Effector CD4-positive, alpha-beta T cell (primary cell): Measurements from ENCODE around the gene VMO1.

Experiments
- DNase-seq: peaks from one replicate; pipeline ENCODE4 v3.0.0-alpha.2; 2020

VMO1 gene

DNA sequence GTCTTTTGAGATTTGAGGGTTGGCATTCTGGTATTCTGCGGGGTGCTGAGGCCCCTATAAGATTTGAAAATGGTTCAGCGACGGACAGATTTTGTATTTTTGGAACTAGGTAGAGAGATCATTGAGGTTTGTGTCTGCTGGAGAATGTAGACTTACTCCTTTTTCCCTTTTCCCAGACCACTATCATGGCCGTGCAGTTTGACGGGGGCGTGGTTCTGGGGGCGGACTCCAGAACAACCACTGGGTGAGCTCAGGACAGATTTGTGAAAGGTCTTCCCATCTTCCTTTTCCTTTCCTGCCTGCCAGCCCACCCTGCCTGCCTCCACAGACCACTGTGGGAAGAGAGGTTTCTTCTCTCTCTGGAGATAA is 10.4 kb upstream of the VMO1 start:
- DNase-seq: no peak

DNA sequence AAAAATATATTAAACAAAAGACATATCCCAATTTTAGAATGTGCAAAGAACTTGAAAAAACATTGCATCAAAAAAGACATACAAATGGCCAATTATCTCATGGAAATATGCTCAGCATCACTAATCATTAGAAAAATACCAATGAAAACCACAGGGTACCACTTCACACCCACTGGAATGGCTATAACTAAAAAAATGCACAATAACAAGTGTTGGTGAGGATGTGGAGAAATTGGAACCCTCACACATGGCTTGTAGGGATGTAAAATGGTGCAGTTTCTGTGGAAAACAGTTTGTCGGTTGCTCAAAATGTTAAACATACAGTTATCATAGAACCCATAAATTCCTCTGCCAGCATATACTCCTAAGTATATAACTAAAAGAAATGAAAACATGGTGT is 9.0 kb upstream of the VMO1 start:
- DNase-seq: no peak

DNA sequence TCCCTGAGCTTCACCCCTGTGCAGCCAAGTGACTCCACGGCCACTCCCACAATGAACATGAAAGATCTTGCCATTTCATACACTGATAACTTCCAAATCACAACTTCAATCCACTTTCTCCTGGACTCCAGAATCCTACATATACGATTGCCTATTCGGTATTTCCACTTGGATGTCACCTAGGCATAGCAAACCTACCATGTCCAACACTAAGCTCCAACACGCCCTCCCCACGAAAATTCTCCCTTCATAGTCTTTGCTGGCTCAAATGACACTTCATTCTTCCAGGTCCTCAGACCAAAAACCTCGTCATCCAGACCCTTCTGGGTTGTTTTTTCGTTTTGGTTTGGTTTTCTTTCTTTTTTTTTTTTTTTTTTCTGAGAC is 4.5 kb upstream of the VMO1 start:
- no peak for DNase-seq

DNA sequence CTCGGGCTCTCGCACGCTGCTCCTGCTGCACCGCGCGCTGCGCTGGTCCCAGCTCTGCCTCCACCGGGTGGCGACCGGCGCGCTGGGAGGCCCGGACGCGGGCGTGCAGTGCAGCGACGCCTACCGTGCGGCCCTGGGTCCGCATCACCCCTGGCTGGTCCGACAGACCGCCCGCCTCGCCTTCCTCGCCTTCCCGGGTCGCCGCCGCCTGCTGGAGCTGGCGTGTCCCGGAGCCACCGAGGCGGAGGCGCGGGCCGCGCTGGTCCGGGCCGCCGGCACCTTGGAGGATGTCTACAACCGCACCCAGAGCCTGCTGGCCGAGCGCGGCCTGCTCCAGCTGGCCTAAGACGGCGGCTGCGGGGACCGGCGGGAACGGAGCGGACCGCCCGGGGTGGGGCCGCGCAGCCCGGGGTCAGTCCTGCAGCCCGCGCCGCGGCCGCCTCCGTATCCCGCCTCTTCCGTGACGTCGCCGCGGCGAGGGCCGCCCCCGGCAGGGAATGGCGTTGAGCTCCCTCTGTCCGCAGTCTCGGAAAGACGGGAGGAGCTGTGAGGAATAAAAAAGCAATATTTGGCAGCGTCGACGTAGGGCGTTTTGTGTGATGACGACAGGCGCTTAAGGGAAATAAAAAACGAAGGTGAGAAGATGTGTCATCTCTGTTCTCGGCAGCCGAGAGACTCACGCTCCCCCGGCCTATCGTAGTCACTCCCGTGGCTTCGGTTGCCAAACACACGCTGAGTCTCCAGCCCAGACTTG is 4.0 kb upstream of the VMO1 start:
- DNase-seq: peak; percentile 65

DNA sequence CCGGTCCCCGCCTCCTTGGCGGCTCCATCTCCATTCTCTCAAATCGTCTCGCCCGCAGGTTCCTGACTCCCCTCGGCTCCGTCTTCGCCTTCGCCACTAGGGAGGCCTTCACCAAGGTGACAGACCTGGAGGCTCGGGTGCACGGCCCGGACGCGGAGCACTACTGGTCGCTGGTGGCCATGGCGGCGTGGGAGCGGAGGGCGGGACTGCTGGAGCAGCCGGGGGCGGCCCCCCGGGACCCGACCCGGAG is 3.5 kb upstream of the VMO1 start:
- no peak for DNase-seq

DNA sequence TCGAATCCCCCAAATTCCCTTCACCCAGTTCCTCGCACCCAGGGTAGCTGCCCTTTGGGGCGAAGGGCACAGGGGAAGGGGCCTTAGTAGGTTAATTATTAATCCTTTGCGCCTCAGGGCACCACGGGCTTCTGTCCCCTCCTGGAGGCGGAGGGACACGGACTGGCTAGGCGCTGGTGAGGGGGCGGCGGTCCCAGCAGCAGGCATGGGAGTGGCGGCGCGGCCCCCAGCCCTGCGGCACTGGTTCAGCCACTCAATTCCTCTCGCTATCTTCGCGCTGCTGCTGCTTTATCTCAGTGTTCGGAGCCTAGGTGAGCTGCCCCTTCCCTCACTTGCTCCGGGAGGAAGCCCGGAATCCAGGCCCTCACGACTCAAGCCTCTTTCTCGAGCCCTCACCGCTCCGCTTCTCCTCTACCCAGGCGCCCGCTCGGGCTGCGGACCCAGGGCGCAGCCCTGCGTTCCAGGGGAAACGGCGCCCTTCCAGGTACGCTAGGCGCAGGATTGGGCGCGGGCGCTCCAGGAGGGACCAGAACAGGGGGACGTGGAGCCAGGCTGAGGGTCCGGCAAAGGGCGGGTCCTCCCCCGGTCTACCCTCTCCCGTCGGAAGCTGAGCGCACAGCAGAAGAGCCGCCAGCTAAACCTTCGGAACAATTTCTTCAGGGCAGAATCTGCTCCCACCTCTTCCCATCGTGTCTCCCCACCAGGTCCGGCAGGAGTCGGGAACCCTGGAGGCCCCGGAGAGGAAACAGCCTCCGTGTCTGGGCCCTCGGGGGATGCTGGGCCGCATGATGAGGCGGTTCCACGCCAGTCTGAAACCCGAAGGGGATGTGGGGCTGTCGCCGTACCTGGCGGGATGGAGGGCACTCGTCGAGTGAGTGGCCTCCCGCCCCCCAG is 2.9 kb upstream of the VMO1 start, which contains the start of gene GLTPD2:
GLTPD2 (plus strand) TSS at position 158 of the 894 bp plus-strand sequence; CDS start at position 206, 48 bp downstream.
- DNase-seq: no peak

DNA sequence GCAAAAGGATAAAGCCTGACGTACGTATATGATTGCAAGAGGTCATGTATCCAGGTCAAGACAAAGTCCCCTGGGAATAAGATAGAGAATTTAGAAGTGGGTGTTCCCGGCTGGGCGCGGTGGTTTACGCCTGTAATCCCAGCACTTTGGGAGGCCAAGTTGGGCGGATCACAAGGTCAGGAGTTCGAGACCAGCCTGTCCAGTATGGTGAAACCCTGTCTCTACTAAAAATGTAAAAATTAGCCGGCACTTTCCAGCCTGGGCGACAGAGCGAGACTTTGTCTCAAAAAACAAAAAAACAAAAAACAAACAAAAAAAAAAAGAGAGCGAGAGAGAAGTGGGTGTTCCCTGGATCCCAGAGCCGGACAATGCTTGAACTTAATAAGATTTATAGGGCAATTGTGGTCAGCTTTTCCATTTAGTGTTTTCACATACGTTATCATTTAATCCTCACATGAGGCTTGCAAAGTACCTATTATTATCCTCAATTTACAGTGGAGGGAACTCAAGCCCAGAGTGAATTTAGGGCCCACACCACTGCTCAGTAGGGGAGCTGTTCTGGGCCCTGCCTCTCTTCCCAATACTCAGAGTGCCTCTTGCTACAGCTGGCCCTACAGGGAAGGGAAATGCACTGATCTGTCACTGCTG is 2.1 kb upstream of the VMO1 start:
- DNase-seq: no peak

DNA sequence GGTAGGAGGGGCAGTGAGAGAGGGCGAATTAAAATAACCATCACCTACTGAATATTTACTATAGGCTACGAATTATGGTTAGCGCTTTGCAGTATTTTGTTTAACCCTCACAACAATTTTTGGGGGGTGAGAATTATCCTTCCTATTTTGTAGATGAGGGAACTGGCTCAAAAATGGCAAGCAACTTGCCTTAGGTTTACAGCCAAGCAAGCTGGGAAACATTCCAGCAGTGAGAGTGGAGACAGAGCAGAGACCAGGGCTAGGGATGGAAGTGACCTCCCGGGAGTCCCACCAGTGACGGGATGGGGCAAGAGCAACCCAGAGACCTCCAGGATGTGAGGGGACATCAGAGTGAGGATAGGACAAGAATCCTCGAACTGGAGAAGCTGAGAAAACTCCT is 352 bp upstream of the VMO1 start:
- no peak for DNase-seq

DNA sequence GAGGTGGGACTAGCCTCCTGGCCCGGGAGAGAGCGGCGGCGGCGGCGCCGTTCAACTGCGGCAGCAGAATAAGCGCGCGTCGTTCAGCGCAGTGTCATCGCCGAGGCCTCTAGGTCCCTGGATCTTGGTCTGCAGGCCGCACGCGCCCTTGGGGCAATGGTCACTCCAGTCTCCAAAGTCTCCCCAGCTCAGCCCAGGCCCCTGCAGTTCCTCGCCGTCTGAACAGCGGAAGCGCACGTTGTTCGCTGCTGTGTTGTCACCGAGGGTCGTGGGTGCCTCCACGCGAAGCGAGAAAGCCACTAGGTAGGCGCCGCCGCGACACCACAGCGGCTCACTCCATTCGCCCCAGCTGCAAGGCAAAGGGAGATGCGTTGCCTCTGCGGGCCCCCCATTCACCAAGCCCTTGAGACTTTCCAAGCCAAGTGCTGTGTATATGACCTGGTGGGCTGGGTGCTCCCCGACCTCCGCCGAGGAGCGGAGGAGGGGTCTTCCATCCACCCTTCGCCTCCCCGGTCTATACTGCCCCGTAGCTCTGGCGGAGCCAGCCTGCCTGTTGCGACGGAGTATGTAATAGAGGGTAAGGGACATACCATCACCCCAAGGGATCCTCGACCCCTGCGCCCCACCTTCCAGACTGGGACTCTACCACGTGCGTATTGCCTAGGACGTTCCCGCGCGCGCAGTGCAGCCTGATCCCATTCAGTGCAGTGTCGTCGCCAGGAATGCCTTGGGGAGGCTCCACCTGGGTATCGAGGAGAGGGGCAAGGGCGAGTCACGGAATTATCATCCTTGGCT is 656 bp downstream of the VMO1 start:
- DNase-seq: no peak

DNA sequence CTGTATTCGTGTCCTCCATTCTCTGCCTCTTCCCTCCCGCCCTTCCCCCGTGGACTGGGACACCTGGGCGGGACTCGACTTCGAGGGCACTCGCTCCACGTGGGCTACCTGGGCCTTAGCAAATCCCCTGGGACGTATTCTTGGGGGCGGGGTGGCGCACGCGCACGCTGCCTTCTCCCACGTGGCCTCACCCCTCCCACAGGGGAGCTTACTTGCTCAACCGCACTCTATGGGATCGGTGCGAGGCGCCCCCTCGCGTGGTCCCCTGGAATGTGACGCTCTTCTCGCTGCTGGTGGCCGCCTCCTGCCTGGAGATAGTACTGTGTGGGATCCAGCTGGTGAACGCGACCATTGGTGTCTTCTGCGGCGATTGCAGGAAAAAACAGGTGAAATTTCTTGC is 3.5 kb downstream of the VMO1 start:
- DNase-seq: no peak

DNA sequence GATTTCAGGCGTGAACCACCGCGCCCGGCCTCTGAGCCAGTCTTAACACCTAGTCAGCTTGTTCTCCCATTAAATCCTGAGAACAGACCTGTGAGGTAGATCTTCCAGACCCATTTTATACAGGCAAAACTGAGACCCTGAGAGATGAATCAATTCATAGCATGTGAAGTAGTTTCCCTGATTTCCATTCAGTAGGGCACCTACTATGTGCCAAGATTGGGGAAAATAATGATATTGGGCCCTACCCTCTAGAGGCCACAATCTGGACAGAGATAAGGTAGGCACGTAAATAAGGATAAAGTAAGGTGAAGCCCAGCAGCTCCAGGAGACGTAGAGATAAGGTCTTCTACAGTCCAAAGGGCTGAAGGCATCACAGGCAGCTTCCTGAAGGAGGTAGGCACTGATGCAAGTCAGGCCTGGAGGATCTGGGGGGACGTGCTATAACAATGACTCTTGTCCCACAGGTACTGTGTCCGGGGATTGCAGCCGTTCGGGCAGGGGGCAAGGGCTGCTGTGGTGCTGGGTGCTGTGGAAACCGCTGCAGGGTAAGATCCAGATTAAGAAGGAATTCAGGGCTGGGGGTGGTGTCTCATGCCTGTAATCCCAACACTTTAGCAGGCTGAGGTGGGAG is 5.7 kb downstream of the VMO1 start:
- no peak for DNase-seq

DNA sequence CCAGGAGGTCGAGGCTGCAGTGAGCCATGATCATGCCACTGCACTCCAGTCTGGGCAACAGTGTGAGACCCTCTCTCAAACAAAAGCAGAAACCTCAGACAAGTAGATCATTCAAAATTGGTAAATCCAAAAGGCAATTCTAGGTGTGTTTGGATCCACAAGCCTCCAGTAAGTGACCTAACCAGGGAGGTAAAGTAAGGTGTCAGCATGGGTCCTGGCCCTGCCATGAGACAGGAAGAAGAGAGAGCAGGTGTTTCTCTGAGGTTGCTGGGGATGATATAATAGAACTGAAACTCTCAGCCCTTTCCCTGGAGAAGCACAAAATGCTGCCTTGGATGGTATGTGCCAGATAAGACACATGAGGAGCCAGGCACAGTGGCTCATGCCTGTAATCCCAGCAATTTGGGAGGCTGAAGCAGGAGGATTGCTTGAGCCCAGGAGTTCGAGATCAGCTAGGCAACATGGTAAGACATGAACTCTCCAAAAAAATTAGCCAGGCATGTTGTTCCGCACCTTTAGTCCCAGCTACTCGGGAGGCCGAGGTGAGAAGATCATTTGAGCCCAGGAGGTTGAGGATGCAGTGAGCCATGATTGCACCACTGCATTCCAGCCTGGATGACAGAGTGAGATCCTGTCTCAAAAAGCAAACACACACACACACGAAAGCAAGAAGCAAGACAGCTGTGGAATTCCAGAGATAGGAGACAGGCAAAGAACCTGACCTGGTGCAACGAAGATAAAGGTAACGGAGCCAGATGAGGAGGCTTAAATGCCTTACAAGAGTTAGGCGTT is 8.0 kb downstream of the VMO1 start:
- DNase-seq: no peak

DNA sequence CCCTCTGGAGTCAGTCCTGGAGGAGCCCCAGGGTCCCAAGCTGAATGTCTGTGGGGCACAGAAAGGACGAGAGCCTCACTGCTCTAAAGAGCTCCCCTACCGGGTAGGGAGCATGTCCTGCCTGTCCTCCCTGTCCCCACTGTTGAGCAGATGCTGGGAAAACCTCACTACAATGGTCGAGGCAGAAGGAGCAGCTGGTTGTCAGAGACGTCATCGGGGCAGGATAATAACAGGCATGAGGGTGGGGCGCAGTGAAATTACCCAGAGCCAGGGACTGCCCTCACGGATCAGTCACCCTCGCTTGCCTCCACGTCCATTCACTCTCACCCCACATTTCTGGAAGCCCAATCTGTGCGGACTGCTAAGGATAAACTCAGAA is 13.9 kb downstream of the VMO1 start:
- DNase-seq: no peak

DNA sequence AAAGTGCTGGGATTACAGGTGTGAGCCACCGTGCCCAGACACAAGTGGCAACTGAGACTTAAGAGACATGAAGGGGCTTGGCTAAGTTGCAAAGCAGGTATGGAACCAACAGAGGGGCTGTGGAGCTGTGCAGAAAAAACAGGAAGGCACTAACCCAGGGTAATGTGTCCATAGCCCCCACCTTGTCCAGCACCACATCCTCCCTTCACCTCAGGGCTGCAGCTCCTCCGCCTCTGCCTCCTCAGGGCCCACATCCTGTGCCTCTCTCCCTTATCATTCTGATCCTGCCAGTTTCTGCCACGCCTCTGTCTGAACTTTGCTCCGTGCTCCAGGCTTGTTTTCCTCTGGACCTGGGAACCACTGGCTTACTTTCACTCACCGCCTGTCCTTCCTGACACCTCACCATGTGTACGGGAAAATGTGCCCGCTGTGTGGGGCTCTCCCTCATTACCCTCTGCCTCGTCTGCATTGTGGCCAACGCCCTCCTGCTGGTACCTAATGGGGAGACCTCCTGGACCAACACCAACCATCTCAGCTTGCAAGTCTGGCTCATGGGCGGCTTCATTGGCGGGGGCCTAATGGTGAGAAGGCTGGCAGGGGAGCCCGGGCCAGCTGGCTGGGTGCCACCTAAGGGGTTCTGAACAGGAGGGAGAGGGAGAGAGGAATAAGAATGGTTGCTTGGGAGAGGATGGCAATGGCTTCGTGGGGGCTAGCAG is 14.5 kb downstream of the VMO1 start, which contains the start of gene TM4SF5:
TM4SF5 (plus strand) TSS at position 368 of the 716 bp plus-strand sequence; CDS start at position 405, 37 bp downstream.
- DNase-seq: no peak

DNA sequence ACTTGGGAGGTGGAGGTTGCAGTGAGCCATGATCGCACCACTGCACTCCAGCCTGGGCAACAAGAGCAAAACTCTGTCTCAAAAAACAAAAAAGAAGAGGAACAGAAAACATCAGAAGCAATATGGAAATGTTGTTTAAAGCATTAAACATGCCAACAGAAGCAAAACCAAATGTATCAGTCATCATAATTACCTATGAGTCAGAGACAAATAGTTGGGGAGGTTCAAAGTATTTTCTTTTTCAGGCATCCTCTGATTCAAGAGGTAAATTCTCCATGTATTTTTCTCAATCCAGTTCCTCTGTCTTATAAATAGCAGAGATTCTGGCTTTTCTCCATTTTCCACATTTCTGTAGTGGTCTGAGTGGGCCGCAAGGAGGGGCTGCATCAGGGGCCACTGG is 16.5 kb downstream of the VMO1 start:
- no peak for DNase-seq

DNA sequence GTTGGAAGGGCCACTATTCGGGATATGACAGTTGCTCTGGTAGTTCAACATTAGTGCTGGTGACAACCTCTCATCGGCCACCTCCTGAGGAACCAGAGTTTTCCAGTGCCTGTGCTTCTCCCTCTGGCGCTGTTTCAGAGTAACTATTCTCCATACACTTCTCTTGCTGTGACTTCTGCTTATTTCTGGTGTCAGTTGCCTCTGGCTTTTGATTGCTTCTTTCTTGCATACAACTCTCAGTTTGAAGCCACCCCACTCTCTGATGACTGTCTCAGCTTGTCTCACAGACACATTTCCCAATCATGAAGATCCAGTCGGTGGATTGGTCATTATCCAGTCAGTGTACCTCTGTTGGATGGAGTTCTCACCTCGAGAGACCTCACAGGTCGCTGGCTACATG is 17.9 kb downstream of the VMO1 start:
- no peak for DNase-seq

DNA sequence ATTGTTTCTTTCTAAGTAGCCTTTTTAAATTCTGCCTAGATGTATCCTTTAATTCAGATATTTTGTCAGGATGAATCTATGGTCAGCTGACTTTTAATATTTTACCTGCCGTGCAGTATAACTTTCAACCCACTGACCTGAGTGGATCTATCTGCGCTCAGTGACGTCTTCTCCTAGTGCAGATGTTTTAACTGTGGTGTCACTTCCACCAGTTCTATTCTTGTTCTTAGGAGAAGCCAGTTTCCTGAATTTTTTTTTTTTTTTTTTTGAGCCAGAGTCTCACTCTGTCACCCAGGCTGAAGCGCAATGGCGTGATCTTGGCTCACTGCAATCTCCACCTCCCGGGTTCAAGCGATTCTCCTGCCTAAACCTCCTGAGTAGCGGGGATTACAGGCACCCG is 19.4 kb downstream of the VMO1 start:
- no peak for DNase-seq

DNA sequence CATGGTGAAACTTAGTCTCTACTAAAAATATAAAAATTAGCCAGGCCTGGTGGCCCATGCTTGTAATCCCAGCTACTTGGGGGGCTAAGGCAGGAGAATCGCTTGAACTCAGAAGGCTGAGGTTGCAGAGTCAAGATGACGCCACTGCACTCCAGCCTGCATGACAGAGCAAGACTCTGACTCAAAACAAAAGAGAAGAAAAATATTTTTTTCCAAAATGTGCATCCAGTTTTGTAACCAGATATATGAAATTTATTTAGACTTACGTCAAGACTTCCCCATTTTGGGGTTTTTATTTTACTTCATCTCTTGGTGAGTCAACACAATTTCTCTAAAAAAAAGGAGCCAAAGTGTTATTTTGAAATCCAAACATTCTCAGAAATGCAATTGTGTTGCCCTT is 20.0 kb downstream of the VMO1 start:
- no peak for DNase-seq

DNA sequence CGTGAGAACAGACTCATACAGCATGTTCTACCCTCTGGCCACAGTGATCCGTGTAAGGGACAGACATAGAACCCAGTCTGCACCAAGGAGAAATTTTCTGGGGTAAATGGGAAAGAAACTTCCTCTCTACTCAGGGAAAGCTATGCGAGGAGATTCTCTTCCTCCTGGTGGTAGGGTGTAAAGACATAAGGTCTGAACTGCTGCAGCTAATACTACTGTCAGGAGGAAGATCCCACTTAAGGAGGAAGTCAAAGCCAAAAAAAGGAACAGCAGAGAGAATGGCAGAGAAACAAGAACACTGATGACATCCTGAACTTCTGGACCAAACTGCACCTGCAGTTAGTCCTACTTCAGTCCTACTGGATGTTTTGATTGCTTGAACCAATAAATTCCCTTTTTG is 21.6 kb downstream of the VMO1 start:
- DNase-seq: no peak

DNA sequence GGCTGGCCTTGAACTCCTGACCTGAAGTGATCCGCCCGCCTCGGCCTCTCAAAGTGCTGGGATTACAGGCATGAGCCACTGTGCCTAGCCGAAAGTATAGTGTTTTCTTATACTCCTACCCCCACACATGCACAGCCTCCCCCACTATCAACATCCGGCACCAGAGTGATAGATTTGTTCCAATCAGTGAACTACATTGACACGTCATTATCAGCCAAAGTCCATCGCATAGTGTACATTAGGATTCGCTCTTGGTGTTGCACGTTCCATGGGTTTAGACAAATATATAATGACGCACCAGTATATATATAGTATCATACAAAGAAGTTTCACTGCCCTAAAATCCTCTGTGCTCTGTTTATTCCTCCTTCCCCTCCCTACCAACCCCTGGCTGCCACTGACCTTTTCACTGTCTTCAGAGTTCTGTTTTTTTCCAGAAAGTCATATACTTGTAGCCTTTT is 26.4 kb downstream of the VMO1 start:
- no peak for DNase-seq

DNA sequence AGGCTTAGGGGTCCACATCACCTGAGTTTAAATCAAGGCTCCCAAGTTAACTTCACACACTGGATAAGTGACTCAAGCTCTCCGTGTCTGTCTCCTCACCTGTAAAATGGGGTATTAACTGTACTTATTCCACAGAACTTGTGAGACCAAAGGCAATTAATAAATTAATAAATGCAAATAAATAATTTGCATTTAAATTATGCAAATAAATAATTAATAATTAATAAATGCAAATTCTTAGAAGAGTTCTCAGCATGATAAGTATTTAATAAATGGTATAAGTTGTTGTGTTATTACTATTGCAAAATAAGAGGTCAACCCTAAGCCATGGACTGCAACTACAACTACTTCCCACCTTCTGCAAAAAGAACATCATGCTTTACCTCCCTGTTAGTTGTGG is 32.8 kb downstream of the VMO1 start:
- DNase-seq: no peak
